Activated CD8-positive, alpha-beta memory T cell treated with anti-CD3 and anti-CD28 coated beads, Interleukin-2, amount 10 ng/mL, durations not matched to agents 7 days and 5 days (primary cell): ENCODE results near the gene CXCR1. TPM values are rescaled to one million over a fixed set of nuclear protein-coding genes. Genes with fewer than 3 reads are reported as not detected.
"Not testable (repeated sequence)": the region's sequence is repeated elsewhere in the genome, so short reads cannot be mapped to it uniquely, and the experiment has no call there.

Experiments used
- ATAC-seq: fragments of 150-1000 bp; cut with Tn5 transposase; one replicate; pipeline ENCODE4 v1.10.0; 2021; ENCODE audit warnings: moderate library complexity
- CTCF ChIA-PET: fragments of 350-600 bp; sonication (Branson Sonifier 250); formaldehyde crosslinking; loops from one replicate; lab custom pipeline; 2021; ENCODE audit warnings: antibody characterized with exemption; lab: Charles Lee
- DNase-seq: peaks from one replicate; pipeline ENCODE4 v3.0.0-alpha.2; 2020
- H3K27ac Mint-ChIP-seq: one replicate; pipeline ENCODE4 v1.8.0; 2021; ENCODE audit warnings: mild to moderate bottlenecking, mixed read lengths
- H3K27me3 Mint-ChIP-seq: one replicate; pipeline ENCODE4 v1.8.0; 2021; ENCODE audit warnings: mixed read lengths
- H3K36me3 Mint-ChIP-seq: one replicate; pipeline ENCODE4 v1.8.0; 2021; ENCODE audit warnings: mild to moderate bottlenecking, mixed read lengths
- H3K4me1 Mint-ChIP-seq: one replicate; pipeline ENCODE4 v1.8.0; 2021; ENCODE audit warnings: mixed read lengths
- H3K4me3 Mint-ChIP-seq: one replicate; pipeline ENCODE4 v1.8.0; 2021; ENCODE audit warnings: mild to moderate bottlenecking, moderate library complexity, mixed read lengths
- H3K9me3 Mint-ChIP-seq: one replicate; pipeline ENCODE4 v1.8.0; 2022; ENCODE audit warnings: low read depth, mixed read lengths
- total RNA-seq, 2 experiments: library from RNA; stranded (reverse); gene quantifications; one replicate each; pipeline ENCODE4 v1.2.3, GENCODE V29; 2021

CXCR1 gene
- total RNA-seq, 2 experiments from 2014 or later: 0.54 to 1.4 TPM

DNA sequence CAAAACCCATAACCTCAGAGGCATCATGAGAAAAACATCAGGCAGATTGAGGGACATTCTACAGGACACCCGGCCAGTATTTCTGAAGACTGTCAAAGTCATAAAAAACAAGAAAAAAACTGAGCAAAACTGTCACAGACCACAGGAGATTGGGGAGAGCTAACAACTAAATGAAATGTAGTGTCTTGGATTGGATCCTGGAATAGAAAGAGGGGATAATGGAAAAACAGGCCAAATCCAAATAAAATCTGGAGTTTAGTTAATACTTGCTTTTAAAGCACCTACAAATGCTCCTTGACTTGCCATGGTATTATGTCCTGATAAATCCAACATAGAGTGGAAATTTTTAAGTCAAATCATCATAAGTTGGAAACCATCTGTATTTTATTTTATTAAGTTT is 17.6 kb upstream of the CXCR1 start:
- ATAC-seq (no peak), DNase-seq (no peak)
- H3K36me3 Mint-ChIP-seq: no peaks in the 10 kb centered on the region
- no peaks in the 10 kb centered on the region for H3K9me3 Mint-ChIP-seq
- H3K27me3 Mint-ChIP-seq: peaks cover 11% of the 10 kb centered on the region
- H3K27ac Mint-ChIP-seq: no peak overlapping the region
- CTCF ChIA-PET: interaction anchor here (2.9 kb wide), 1 partner anchor 17 kb away, joined by 11 read pairs; the partner anchor contains the start of gene CXCR1
- no peak overlapping the region for H3K4me3 Mint-ChIP-seq
- H3K4me1 Mint-ChIP-seq: peaks cover 15% of the 10 kb centered on the region

DNA sequence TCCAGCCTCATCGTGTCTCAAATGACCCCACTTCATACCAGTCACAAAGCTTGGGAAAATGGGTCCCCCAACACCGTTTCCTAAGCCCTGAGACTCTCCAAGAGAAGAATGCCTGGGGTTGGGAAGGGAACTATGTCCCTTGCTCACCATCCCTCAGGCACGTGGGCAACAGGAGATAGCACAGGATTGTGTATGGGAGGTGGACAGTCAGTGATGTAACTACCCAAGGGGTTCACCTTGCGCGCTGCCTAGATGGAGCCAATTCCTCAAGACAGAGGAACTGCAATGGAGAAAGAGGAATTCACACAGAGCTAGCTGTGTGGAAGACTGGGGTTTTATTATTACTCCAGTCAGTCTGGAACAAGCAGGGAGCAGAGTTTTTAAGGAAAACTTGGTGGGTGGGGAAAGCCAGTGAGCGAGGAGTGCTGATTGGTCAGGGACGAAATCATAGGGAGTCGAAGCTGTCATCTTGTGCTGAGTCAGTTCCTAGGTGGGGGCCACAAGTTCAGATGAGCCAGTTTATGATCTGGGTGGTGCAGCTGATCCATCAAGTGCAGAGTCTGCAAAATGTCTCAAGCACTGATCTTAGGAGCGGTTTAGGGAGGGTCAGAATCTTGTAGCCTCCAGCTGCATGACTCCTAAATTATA is 13.8 kb upstream of the CXCR1 start:
- H3K27ac Mint-ChIP-seq: no peak overlapping the region
- ATAC-seq: no peak
- no peak for DNase-seq
- peaks cover under 1% of the 10 kb centered on the region for H3K4me1 Mint-ChIP-seq
- H3K36me3 Mint-ChIP-seq: no peaks in the 10 kb centered on the region
- peaks cover 19% of the 10 kb centered on the region for H3K27me3 Mint-ChIP-seq
- H3K4me3 Mint-ChIP-seq: no peak overlapping the region
- no peaks in the 10 kb centered on the region for H3K9me3 Mint-ChIP-seq
- CTCF ChIA-PET: interaction anchor here (1.0 to 1.3 kb wide), 3 partner anchors 11 to 77 kb away, joined by 3 to 5 read pairs (median 4); partner anchors contain the start of gene CXCR1

DNA sequence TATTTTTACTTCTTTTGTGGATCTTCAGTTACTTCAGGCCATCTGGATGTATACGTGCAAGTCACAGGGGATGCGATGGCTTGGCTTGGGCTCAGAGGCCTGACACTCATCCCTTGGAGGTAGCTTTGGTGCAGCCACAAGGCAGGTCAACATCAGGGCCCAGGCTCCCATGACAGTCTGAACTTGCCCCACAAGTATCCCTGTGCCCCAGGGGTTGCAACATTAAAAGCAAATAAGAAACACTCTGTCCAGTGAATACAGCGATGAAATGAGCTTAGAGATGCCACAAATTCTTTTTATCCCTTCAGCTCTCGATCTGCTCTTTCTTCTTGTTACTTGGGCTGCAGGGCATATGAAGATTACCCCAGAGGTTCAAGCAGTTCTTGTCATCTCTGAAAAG is 13.0 kb upstream of the CXCR1 start:
- H3K9me3 Mint-ChIP-seq: no peaks in the 10 kb centered on the region
- no peaks in the 10 kb centered on the region for H3K4me1 Mint-ChIP-seq
- DNase-seq (no peak), ATAC-seq (no peak)
- H3K27me3 Mint-ChIP-seq: peaks cover 19% of the 10 kb centered on the region
- no peak overlapping the region for H3K4me3 Mint-ChIP-seq
- CTCF ChIA-PET: no interaction called here
- H3K36me3 Mint-ChIP-seq: no peaks in the 10 kb centered on the region
- no peak overlapping the region for H3K27ac Mint-ChIP-seq

DNA sequence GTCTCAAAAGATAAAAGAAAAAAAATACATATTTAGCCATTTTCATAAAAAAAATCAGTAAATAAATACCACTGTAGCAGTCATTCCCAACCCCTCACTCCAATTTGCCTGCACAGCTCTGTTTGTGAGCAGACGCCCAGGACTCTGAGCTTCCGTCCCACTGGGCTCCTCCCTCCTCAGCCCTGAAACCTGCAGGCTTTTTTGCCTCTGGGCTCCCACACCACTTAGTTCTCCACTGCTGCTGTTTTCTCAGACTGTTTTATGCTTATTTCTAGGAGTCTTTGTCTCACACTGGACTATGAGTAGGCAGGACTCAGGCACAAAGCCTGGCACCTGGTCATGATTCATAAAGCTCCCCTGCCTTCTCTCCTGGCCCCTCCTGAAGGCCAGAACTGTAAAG is 6.1 kb upstream of the CXCR1 start:
- ATAC-seq: no peak
- CTCF ChIA-PET: interaction anchor here (2.7 kb wide), 1 partner anchor 85 kb away, joined by 11 read pairs; no protein-coding TSS in a partner anchor
- peaks cover 5% of the 10 kb centered on the region for H3K4me1 Mint-ChIP-seq
- H3K9me3 Mint-ChIP-seq: no peaks in the 10 kb centered on the region
- peaks cover 19% of the 10 kb centered on the region for H3K27me3 Mint-ChIP-seq
- no peaks in the 10 kb centered on the region for H3K36me3 Mint-ChIP-seq
- no peak overlapping the region for H3K4me3 Mint-ChIP-seq
- no peak for DNase-seq
- no peak overlapping the region for H3K27ac Mint-ChIP-seq

DNA sequence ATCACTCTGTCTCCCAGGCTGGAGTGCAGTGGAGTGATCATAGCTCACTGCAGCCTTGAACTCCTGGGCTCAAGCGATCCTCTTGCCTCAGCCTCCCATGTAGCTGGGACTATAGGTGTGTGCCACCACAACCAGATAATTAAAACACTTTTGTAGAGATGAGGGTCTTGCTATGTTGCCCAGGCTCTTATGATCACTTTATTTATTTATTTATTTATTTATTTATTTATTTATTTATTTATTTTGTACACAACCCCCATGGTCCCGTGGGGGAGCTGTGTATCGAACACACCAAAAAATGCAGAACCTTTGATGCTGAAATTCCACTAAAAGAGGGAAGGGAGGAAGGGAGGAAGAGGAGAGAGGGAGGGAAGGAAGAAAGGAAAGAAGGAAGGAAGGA is 5.0 kb upstream of the CXCR1 start:
- H3K9me3 Mint-ChIP-seq, H3K36me3 Mint-ChIP-seq, ATAC-seq, H3K4me3 Mint-ChIP-seq, H3K27ac Mint-ChIP-seq, DNase-seq: not testable (repeated sequence)
- Mint-ChIP-seq H3K4me1 (peaks cover 15% of the 10 kb centered on the region), H3K27me3 (peaks cover 19% of the 10 kb centered on the region)
- CTCF ChIA-PET: interaction anchor here (2.7 kb wide), 1 partner anchor 86 kb away, joined by 11 read pairs; no protein-coding TSS in a partner anchor

DNA sequence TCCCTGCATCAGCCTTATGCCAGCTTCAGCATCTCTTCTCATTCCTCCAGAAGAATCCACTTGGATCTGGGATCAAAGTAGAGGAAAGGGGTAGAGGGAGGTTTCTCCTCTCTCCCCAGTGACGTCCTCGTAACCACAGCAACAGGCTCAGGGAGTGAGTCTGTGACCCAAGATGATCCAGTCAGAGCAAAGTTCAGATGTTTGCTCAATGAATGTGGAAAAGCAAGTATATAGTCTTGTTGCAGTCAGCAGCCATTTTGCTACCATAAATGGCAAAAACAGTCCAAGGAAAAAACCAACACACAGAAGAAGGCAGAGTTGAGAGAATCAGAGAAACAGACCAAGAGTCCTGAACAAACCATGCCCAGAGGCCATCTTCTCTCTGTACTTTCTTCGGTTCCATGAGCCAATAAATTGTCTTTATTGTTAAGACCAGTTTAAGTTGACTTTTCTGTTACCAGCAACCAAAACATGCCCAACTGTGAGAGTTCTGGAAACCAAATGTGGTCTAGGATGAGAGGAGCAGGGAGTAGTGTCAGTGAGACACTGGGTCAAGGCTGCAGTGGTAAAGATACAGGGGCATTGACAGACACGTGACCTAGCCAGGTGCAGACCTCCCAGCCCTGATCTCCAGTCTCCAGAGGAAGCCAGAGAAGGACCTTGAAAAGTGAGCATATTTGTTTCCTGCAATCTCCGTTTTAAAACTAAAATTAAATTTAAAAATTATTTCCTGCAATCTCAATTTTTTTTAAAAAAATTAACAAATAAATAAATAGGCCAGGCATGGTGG is 3.2 kb upstream of the CXCR1 start:
- CTCF ChIA-PET: interaction anchor here (0.6 to 1.4 kb wide), 4 partner anchors 10 to 14 kb away, joined by 3 read pairs; no protein-coding TSS in a partner anchor
- peaks cover 27% of the 10 kb centered on the region for H3K27me3 Mint-ChIP-seq
- no peak overlapping the region for H3K4me3 Mint-ChIP-seq
- no peak overlapping the region for H3K27ac Mint-ChIP-seq
- peaks cover 20% of the 10 kb centered on the region for H3K4me1 Mint-ChIP-seq
- DNase-seq (no peak), ATAC-seq (no peak)
- no peaks in the 10 kb centered on the region for H3K9me3 Mint-ChIP-seq
- H3K36me3 Mint-ChIP-seq: no peaks in the 10 kb centered on the region

DNA sequence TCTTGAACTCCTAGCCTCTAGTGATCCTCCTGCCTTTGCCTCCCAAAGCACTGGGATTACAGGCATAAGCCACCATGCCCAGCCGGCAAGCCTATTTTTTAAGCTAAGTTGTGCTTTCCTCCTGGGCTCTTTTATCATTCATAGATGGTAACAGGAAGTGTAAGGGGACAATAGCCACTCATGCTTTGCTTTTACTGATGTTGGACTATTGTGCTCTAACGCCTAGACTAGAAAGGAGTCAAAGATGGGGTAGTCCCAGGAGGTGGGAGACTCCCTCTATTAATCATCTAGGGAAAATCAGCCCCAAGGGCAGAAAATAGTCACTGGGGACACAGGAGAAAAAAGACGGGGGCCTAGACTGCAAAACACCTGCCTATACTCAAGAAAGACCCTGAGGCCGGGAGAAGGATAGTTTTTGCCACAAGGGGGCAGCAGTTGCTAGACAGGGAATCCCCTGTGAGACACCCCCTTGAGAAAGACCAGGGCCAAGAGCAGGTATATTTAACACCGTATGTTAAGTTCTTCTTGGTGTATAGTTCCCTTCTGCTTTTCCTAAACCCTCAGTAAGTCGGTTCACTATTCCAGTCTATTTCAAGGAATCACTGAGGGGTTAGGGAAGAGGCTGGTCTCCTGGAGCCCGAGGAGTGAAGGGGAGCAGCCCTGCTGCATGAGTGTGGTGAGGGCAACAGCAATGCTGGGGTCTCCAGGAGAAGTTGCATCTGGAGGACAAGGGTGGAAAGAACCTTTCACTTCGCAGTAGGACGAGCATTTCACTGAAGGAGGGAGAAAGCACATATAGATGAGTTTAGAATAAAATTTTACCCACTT is 2.1 kb upstream of the CXCR1 start:
- Mint-ChIP-seq H3K36me3 (no peaks in the 10 kb centered on the region), H3K27me3 (peaks cover 37% of the 10 kb centered on the region), H3K4me3 (no peak overlapping the region), H3K27ac (no peak overlapping the region), H3K9me3 (no peaks in the 10 kb centered on the region), H3K4me1 (peaks cover 20% of the 10 kb centered on the region)
- ATAC-seq (peak; percentile 74), DNase-seq (peak; percentile 82)
- CTCF ChIA-PET: interaction anchor here (0.8 to 2.7 kb wide), 8 partner anchors 9 to 105 kb away, joined by 3 to 21 read pairs (median 4); no protein-coding TSS in a partner anchor

DNA sequence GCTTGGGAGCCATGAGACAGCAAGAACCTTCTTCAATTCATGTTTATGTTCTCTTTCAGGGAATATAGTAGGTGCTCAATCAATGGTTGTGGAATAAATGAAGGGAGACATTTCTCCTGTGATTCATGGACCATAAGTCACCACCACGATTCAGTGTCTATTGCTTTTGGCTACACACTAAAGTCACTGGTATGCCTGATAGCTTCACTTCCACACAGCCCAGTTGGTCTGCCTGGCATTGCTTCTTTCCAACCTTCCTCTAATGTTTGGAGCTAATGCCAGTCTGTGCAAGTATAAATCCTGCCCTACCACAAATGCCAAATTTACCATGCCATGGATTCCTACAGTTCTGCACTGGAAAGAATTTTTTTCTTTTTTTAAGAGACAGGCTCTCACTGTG is 1.3 kb upstream of the CXCR1 start:
- H3K36me3 Mint-ChIP-seq: no peaks in the 10 kb centered on the region
- H3K27ac Mint-ChIP-seq: no peak overlapping the region
- CTCF ChIA-PET: interaction anchor here (0.7 to 2.7 kb wide), 8 partner anchors 14 to 106 kb away, joined by 3 to 21 read pairs (median 4); partner anchors contain the start of genes AAMP and PNKD
- no peaks in the 10 kb centered on the region for H3K9me3 Mint-ChIP-seq
- DNase-seq: no peak
- no peak for ATAC-seq
- peaks cover 37% of the 10 kb centered on the region for H3K27me3 Mint-ChIP-seq
- peaks cover 20% of the 10 kb centered on the region for H3K4me1 Mint-ChIP-seq
- no peak overlapping the region for H3K4me3 Mint-ChIP-seq

DNA sequence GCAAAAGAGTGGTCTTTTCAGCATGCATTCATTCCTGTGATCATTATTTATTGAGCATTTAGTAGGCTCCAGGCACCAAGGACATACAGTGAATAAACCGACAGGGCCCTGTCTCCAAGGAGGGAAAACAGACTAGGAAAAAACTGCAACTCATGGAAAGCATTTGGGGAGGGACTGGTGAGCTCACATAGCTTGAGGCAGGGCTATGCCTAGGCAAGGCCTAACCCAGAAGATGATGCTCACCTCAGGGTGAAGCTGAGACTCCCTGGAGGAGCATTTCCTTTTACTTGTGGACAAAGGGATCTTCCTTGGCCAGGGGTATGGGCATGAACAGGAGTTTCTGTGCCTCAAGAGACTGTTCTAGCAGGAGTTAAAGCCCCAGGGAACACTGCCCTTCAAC is 3.9 kb downstream of the CXCR1 start:
- Mint-ChIP-seq H3K36me3 (no peaks in the 10 kb centered on the region), H3K4me3 (no peak overlapping the region), H3K27ac (no peak overlapping the region), H3K4me1 (peaks cover 16% of the 10 kb centered on the region), H3K27me3 (peaks cover 41% of the 10 kb centered on the region), H3K9me3 (no peaks in the 10 kb centered on the region)
- DNase-seq (no peak), ATAC-seq (no peak)
- CTCF ChIA-PET: interaction anchor here (1.0 kb wide), 2 partner anchors 17 to 19 kb away, joined by 3 to 4 read pairs; no protein-coding TSS in a partner anchor

DNA sequence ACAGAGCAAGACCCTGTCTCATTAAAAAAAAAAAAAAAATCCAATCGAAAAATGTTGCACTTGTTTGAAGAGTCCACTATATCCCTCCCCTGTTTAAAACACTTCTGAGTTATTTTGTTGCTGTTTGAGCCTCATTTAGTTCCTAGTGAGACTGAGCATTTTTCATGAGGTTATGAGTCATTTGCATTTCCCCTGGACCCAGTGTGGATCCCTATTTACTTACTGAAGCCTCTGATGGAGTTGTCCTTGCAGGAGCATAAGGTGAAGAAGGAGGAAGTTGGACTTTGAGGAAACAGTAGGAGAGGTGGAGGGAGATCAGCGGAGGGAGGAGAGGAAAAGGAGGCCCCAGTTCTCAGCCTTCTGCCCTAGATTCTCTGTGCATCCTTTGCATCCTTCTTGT is 5.1 kb downstream of the CXCR1 start:
- peaks cover 5% of the 10 kb centered on the region for H3K4me1 Mint-ChIP-seq
- H3K27me3 Mint-ChIP-seq: peaks cover 44% of the 10 kb centered on the region
- H3K9me3 Mint-ChIP-seq: no peaks in the 10 kb centered on the region
- DNase-seq (no peak), ATAC-seq (no peak)
- CTCF ChIA-PET: no interaction called here
- H3K36me3 Mint-ChIP-seq: no peaks in the 10 kb centered on the region
- H3K4me3 Mint-ChIP-seq: no peak overlapping the region
- H3K27ac Mint-ChIP-seq: no peak overlapping the region

DNA sequence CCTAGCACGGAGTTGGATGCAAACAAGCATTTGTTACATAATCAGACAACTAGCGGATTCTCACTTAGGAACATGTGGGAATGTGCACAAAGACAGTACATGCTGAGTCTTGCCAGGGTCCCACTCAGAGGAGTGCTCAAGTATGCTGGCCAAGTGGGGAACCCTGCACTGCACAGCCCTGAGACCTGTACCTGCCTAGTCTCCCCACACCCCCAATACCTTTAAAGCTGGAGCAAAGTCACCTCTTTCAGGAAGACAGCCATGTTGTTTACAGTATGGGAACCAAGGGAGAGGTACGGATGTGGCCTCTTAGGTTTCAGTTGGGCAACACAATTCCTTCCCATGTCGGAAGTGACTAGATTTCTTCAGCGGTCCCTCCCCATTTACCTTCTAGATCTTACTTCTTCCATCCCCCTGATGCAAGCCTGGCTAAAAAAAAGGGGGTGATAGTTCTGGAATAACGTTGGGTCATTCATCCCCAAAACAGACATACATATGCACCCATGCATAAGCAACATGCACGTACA is 10.7 kb downstream of the CXCR1 start:
- no peak for DNase-seq
- no peaks in the 10 kb centered on the region for H3K4me1 Mint-ChIP-seq
- no peak overlapping the region for H3K4me3 Mint-ChIP-seq
- H3K36me3 Mint-ChIP-seq: no peaks in the 10 kb centered on the region
- ATAC-seq: no peak
- H3K27me3 Mint-ChIP-seq: peaks cover 31% of the 10 kb centered on the region
- CTCF ChIA-PET: interaction anchor here (1.3 kb wide), 1 partner anchor 13 kb away, joined by 3 read pairs; no protein-coding TSS in a partner anchor
- no peak overlapping the region for H3K27ac Mint-ChIP-seq
- no peaks in the 10 kb centered on the region for H3K9me3 Mint-ChIP-seq

DNA sequence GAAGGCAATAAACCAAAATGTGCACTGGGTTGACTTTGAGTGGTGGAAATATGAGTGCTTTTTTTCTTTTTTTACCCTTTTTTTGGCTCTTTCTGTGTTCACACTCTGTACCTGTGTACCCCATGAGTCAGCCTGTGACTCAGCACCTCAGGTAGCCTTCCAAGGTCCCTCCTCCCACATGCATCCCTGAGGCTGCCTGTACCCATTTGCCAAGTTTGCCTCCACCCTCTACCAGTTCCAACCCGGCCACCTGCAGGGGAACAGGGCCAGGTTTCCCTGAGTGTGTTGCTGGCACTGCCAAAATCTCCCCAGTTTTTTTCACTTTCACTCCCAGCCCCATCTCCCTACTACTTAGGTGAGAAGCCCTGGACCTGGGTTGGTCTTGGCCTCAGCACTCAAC is 14.0 kb downstream of the CXCR1 start:
- no peak overlapping the region for H3K27ac Mint-ChIP-seq
- CTCF ChIA-PET: interaction anchor here (1.4 kb wide), 1 partner anchor 15 kb away, joined by 4 read pairs; no protein-coding TSS in a partner anchor

More for the DNA sequence above, 14.0 kb downstream of the CXCR1 start:
- DNase-seq (no peak), ATAC-seq (no peak)
- H3K36me3 Mint-ChIP-seq: no peaks in the 10 kb centered on the region
- no peaks in the 10 kb centered on the region for H3K9me3 Mint-ChIP-seq
- peaks cover 10% of the 10 kb centered on the region for H3K4me1 Mint-ChIP-seq
- peaks cover 26% of the 10 kb centered on the region for H3K27me3 Mint-ChIP-seq
- H3K4me3 Mint-ChIP-seq: no peak overlapping the region
